Suprapubic skin (tissue), 4 donors: ENCODE measurements around the gene CUL5. TPM values are rescaled to one million over a fixed set of nuclear protein-coding genes. Genes with fewer than 3 reads are reported as not detected.

Experiments
- DNase-seq, 2 donors: peaks; one replicate each; pipeline ENCODE4 v3.0.0-alpha.2; 2019; ENCODE audit warnings: low spot score in 2 of 2
- H3K27ac ChIP-seq: fragments of 200-600 bp; sonication (generic); one replicate; pipeline ENCODE4 v1.5.1; 2019
- H3K27me3 ChIP-seq: fragments of 200-600 bp; sonication (generic); one replicate; pipeline ENCODE4 v1.5.1; 2019
- H3K36me3 ChIP-seq: fragments of 200-600 bp; sonication (generic); one replicate; pipeline ENCODE4 v1.5.1; 2019
- H3K4me1 ChIP-seq: fragments of 200-600 bp; sonication (generic); one replicate; pipeline ENCODE4 v1.5.1; 2019
- H3K4me3 ChIP-seq: fragments of 200-600 bp; sonication (generic); one replicate; pipeline ENCODE4 v1.5.1; 2019; ENCODE audit warnings: mild to moderate bottlenecking
- H3K9me3 ChIP-seq: fragments of 200-600 bp; sonication (generic); one replicate; pipeline ENCODE4 v1.5.1; 2019
- EP300 ChIP-seq: sonication (generic); formaldehyde crosslinking; IDR thresholded peaks from one replicate; pipeline ENCODE4 v1.6.1; 2017; ENCODE audit warnings: antibody characterized with exemption
- POLR2A ChIP-seq, 2 donors: fragments of 450-650 bp; IDR thresholded peaks; one replicate each; pipeline ENCODE4 v1.6.1; 2017; ENCODE audit warnings: antibody characterized with exemption in 2 of 2, mild to moderate bottlenecking in 2 of 2, moderate library complexity in 2 of 2
- POLR2AphosphoS5 ChIP-seq, 3 donors: sonication (generic); formaldehyde crosslinking; IDR thresholded peaks; one replicate each; pipeline ENCODE4 v1.6.1; 2017; ENCODE audit warnings: antibody characterized with exemption in 3 of 3
- WGBS: methylation state at CpG from one replicate; pipeline ENCODE4 v1.1.5; 2018; 5-methylcytosine and 5-hydroxymethylcytosine counted together
- total RNA-seq, 4 donors: library from RNA; depleted of rRNA; stranded (reverse); fragments of >200 nt; gene quantifications; one replicate each; pipeline ENCODE4 v1.1.0, GENCODE V29; 2016
- TF ChIP-seq, protein P1 (sequence below), 2 donors: fragments of 200-600 bp in 1 of 2; fragments of 450-650 bp in 1 of 2; sonication (generic) in 1 of 2; IDR thresholded peaks; one replicate each; pipeline ENCODE4 v1.5.1; 2016 to 2019; ENCODE audit warnings: antibody characterized with exemption in 2 of 2, mild to moderate bottlenecking in 1 of 2, moderate library complexity in 1 of 2

CUL5 gene
- total RNA-seq, 4 donors from 2014 or later: 24.8 to 59.1 (median 38.4) TPM

DNA sequence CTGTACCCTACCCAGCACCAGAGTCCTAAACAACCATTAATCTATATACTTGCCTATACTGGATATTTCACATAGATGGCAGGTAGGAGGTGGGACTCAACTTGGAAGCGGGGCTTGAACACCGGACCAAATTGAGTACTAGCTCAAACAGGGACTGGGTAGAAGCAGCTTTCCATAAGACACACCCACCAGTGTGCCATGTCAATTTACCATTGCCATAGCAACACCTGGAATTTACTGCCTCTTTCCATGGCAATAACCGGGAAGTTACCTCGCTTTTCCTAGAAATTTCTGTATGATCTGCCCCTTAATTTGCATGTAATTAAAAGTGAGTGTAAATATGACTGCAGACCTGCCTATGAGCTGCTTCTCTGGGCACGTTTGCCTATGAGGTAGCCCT is 38.6 kb upstream of the CUL5 start:
- no peak for DNase-seq
- 78% methylated on average over 5 of the region's 5 CpGs for WGBS
- no peaks in the 10 kb centered on the region for H3K9me3 ChIP-seq
- no peak overlapping the region for H3K27ac ChIP-seq
- H3K4me1 ChIP-seq: no peaks in the 10 kb centered on the region
- H3K36me3 ChIP-seq: no peaks in the 10 kb centered on the region
- H3K27me3 ChIP-seq: no peaks in the 10 kb centered on the region
- TF ChIP-seq, protein P1, sequence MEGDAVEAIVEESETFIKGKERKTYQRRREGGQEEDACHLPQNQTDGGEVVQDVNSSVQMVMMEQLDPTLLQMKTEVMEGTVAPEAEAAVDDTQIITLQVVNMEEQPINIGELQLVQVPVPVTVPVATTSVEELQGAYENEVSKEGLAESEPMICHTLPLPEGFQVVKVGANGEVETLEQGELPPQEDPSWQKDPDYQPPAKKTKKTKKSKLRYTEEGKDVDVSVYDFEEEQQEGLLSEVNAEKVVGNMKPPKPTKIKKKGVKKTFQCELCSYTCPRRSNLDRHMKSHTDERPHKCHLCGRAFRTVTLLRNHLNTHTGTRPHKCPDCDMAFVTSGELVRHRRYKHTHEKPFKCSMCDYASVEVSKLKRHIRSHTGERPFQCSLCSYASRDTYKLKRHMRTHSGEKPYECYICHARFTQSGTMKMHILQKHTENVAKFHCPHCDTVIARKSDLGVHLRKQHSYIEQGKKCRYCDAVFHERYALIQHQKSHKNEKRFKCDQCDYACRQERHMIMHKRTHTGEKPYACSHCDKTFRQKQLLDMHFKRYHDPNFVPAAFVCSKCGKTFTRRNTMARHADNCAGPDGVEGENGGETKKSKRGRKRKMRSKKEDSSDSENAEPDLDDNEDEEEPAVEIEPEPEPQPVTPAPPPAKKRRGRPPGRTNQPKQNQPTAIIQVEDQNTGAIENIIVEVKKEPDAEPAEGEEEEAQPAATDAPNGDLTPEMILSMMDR (IDR thresholded peaks at IDR 0.05): no peak
- no peak for TF ChIP-seq EP300
- TF ChIP-seq POLR2AphosphoS5 (IDR thresholded peaks at IDR 0.05): no peak
- TF ChIP-seq POLR2A (IDR thresholded peaks at IDR 0.05): no peak
- H3K4me3 ChIP-seq: no peak overlapping the region

DNA sequence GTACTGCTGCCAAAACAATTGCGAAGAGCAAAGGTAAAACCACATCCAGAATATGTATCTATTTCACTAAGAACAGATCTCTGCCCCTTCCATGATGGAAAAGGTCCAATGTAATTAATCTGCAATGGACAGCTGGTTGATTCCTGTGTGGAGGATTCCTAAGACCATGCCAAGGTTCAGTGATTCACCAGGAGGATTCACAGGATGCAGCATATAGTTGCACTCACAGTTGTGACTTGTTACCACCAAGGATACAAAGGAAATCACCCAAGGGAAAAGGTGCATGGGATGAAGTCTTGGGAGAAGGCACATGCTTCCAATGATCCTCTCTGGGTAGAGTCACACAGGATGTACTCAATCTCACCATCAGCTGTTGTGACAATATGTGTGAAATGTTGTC is 35.1 kb upstream of the CUL5 start:
- no peaks in the 10 kb centered on the region for H3K9me3 ChIP-seq
- H3K27me3 ChIP-seq: no peaks in the 10 kb centered on the region
- no peak overlapping the region for H3K4me3 ChIP-seq
- DNase-seq: no peak
- H3K27ac ChIP-seq: no peak overlapping the region
- WGBS: 100% methylated on average over 1 of the region's 1 CpG
- TF ChIP-seq EP300 (no peak), POLR2A (IDR thresholded peaks at IDR 0.05) (no peak), POLR2AphosphoS5 (IDR thresholded peaks at IDR 0.05) (no peak)
- TF ChIP-seq, protein P1 (IDR thresholded peaks at IDR 0.05): no peak
- H3K4me1 ChIP-seq: no peaks in the 10 kb centered on the region
- no peaks in the 10 kb centered on the region for H3K36me3 ChIP-seq

DNA sequence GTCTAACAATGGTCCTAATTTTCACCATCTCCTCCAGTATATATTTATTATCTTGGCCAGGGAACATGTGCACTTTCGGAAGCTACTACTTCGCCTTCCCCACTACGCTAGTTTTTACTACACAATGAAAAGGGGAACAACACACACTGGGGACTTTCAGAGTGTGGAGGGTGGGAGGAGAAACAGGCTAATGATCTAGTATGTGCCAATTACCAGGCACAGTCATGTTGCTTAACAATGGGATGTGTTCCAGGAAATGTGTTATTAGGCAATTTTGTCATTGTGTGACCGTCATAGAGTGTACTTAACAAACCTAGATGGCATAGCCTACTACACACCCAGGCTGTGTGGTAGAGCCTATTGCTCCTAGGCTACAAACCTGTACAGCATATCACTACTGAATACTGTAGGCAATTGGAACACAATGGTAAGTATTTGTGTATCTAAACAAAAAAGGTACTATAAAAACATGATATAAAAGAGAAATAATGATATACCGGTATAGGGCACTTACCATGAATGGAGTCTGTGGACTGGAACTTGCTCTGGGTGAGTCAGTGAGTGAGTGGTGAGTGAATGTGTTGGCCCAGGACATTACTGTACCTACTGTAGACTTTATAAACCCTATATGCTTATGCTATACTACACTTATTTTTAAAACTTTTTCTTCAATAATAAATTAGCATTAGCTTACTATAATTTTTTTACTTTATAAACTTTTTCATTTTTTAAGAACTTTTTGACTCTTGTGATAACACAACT is 20.1 kb upstream of the CUL5 start:
- WGBS: 74% methylated on average over 5 of the region's 5 CpGs
- no peak for DNase-seq
- Histone ChIP-seq H3K36me3 (no peaks in the 10 kb centered on the region), H3K9me3 (no peaks in the 10 kb centered on the region), H3K4me1 (no peaks in the 10 kb centered on the region), H3K27me3 (no peaks in the 10 kb centered on the region), H3K27ac (no peak overlapping the region), H3K4me3 (no peak overlapping the region)
- TF ChIP-seq, protein P1 (IDR thresholded peaks at IDR 0.05): no peak
- TF ChIP-seq POLR2A (IDR thresholded peaks at IDR 0.05) (no peak), EP300 (no peak), POLR2AphosphoS5 (IDR thresholded peaks at IDR 0.05) (no peak)

DNA sequence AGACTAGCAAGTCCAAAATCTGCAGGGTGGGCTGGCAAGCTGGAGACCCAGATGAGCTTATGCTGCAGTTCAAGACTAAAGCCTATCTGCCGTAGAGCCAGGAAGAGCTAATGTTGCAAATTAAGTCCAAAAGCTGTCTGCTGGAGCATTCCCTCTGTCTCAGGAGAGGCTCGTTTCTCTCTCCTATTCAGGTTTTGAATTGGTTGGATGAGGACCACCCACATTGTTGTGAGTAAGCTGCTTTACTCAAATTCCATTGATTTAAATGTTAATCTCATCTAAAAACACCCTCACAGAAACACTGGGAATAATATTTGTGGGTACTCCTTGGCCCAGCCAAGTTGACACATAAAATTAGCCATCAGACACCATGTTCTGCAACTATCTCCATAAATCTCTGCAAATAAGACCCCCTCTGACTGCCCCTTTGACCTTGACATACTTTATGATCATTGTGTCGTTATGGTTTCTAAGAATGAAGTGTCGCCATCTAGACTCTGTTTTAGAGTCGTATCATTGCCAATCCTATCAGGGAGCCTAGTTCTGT is 16.8 kb upstream of the CUL5 start:
- H3K9me3 ChIP-seq: no peaks in the 10 kb centered on the region
- H3K4me3 ChIP-seq: no peak overlapping the region
- H3K36me3 ChIP-seq: no peaks in the 10 kb centered on the region
- WGBS: 72% methylated on average over 5 of the region's 5 CpGs
- no peaks in the 10 kb centered on the region for H3K27me3 ChIP-seq
- DNase-seq: no peak
- no peak for TF ChIP-seq EP300
- no peak for TF ChIP-seq POLR2A (IDR thresholded peaks at IDR 0.05)
- TF ChIP-seq POLR2AphosphoS5 (IDR thresholded peaks at IDR 0.05): no peak
- TF ChIP-seq, protein P1 (IDR thresholded peaks at IDR 0.05): no peak
- no peaks in the 10 kb centered on the region for H3K4me1 ChIP-seq
- H3K27ac ChIP-seq: no peak overlapping the region

DNA sequence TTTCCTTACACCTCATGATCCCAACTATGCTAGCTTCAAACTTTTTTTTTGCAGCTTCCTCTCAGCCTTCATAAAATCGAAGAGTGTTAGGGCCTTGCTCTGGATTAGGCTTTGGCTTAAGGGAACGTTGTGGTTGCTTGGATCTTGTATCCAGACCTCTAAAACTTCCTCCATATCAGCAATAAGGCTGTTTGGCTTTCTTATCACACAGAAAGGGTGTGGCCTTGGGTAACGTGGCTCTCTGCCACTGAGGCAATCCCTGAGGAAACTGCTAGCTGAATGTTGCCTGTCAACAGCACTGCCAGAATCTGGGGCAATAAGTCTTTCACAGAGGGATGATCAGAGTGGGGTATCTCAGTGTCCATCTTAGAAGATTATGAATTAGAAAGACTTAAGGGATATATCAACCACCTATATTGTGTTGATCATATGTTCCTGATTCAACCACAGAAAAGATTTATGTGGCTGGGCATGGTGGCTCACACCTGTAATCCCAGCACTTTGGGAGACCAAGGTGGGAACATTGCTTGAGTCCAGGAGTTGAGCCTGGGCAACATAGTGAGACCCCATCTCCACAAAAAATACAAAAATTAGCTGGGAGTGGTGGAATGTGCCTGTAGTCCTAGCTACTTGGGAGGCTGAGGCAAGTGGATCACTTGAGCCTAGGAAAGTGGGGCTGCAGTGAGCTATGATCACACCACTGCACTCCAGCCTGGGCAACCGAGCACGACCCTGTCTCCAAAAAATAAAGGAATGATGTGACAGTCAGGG is 12.5 kb upstream of the CUL5 start:
- TF ChIP-seq, protein P1 (IDR thresholded peaks at IDR 0.05): no peak
- no peak for TF ChIP-seq POLR2AphosphoS5 (IDR thresholded peaks at IDR 0.05)
- no peak for TF ChIP-seq EP300
- TF ChIP-seq POLR2A (IDR thresholded peaks at IDR 0.05): no peak
- WGBS: 51% methylated on average over 4 of the region's 5 CpGs
- H3K27me3 ChIP-seq: no peaks in the 10 kb centered on the region

More for the DNA sequence above, 12.5 kb upstream of the CUL5 start:
- no peak overlapping the region for H3K4me3 ChIP-seq
- H3K9me3 ChIP-seq: no peaks in the 10 kb centered on the region
- H3K27ac ChIP-seq: no peak overlapping the region
- no peak for DNase-seq
- no peaks in the 10 kb centered on the region for H3K4me1 ChIP-seq
- no peaks in the 10 kb centered on the region for H3K36me3 ChIP-seq
